AG09309 (cell line): ENCODE data around the gene MYO18A.

ENCODE experiments used
- DNase-seq: peaks from one replicate; pipeline ENCODE4 v3.0.0-alpha.2; 2010; ENCODE audit warnings: low read depth
- H3K4me3 ChIP-seq: 2 replicates; pipeline ENCODE4 v1.5.1; 2011; ENCODE audit warnings: mild to moderate bottlenecking, low read depth, low read length, moderate library complexity; ENCODE audit not compliant: control insufficient read depth
- TF ChIP-seq, protein P1 (sequence below): IDR thresholded peaks from 2 replicates; pipeline ENCODE4 v1.5.1; 2011; ENCODE audit warnings: mild to moderate bottlenecking, low read depth, low read length, inconsistent platforms; ENCODE audit not compliant: insufficient read depth, control insufficient read depth; ENCODE audit errors: missing control alignments

Gene MYO18A

GRCh38 chr17:29215717-29216116 is 35.5 kb upstream of the MYO18A start:
- DNase-seq = no peak
- TF ChIP-seq, protein P1, sequence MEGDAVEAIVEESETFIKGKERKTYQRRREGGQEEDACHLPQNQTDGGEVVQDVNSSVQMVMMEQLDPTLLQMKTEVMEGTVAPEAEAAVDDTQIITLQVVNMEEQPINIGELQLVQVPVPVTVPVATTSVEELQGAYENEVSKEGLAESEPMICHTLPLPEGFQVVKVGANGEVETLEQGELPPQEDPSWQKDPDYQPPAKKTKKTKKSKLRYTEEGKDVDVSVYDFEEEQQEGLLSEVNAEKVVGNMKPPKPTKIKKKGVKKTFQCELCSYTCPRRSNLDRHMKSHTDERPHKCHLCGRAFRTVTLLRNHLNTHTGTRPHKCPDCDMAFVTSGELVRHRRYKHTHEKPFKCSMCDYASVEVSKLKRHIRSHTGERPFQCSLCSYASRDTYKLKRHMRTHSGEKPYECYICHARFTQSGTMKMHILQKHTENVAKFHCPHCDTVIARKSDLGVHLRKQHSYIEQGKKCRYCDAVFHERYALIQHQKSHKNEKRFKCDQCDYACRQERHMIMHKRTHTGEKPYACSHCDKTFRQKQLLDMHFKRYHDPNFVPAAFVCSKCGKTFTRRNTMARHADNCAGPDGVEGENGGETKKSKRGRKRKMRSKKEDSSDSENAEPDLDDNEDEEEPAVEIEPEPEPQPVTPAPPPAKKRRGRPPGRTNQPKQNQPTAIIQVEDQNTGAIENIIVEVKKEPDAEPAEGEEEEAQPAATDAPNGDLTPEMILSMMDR = no peak
- no peak overlapping the region for H3K4me3 ChIP-seq

- H3K4me3 ChIP-seq = no peak overlapping the region
- TF ChIP-seq, protein P1 = no peak
- DNase-seq = no peak
These were observed 35.0 kb upstream of the MYO18A start for GRCh38 chr17:29215174-29215573.

GRCh38 chr17:29214215-29215146 is 34.3 kb upstream of the MYO18A start:
- TF ChIP-seq, protein P1 = no peak
- H3K4me3 ChIP-seq = no peak overlapping the region
- no peak for DNase-seq

GRCh38 chr17:29212681-29213121 is 32.5 kb upstream of the MYO18A start:
- TF ChIP-seq, protein P1 = no peak
- DNase-seq = no peak
- H3K4me3 ChIP-seq = no peak overlapping the region

- no peak for DNase-seq
- no peak overlapping the region for H3K4me3 ChIP-seq
- TF ChIP-seq, protein P1 = no peak
These were observed 32.0 kb upstream of the MYO18A start for GRCh38 chr17:29212094-29212631.

GRCh38 chr17:29210879-29211278 is 30.7 kb upstream of the MYO18A start:
- no peak for DNase-seq
- no peak overlapping the region for H3K4me3 ChIP-seq
- TF ChIP-seq, protein P1 = no peak
